Measurements from ENCODE around the gene DOCK10. TPM values are rescaled to one million over a fixed set of nuclear protein-coding genes. Genes with fewer than 3 reads are reported as not detected.
A peak's percentile ranks its signal among the peaks of the same experiment; 100 is the strongest.

Gene DOCK10
- total RNA-seq, 1 experiment from 2014 or later: 28.9 TPM

DNA sequence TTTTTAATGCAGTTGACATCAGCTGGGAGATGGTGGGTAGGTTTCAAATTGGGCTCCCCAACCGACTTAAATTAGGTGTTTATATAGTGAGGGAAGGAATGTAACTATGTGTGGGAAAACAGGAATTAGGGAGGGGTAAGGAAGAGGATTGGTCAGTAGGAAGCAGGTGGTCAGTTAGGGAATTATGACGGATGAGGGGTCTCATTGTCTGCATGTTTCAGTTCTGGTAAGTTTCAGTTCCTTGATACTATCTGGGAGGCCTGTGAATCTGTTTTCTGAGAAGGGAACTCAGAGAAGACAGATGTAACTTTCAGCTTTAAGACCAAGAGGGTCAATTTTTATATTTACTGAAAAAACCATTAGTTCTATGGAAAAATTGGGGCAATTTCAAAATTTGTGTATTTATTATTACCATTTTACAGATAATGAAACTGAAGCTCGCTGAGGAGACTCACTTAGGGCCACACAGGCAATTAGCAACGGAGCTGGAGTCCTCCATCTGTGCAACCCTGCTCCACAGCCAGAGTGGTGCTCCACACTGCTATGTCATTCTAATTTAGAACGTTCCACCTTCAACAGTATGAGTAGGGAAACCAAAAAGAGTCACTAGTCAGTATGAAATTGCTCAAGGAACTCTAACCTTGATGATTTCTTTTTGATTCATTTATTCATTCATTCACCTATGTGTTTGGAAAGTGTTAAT, 290.1 kb downstream of the DOCK10 start:
- no peak for DNase-seq
- no peaks in the 10 kb centered on the region for H3K79me2 ChIP-seq (ENCODE audit: low read depth)
- no peaks in the 10 kb centered on the region for H3F3A ChIP-seq (ENCODE audit: insufficient read depth, low read depth)
- H3K4me2 ChIP-seq: no peak overlapping the region
- BruUV-seq (replicated peaks): no TSS peak
- H2AFZ ChIP-seq: 0 out of 2 replicates have a peak overlapping the region, but pooled peaks have one; percentile 13
- POLR2A ChIA-PET (ENCODE audit: unreplicated experiment): no interaction called here
- H3K4me3 ChIP-seq: no peak overlapping the region
- 0 out of 2 replicates have a peak, but pooled peaks cover 3% of the 10 kb centered on the region for H3K9me3 ChIP-seq (ENCODE audit: insufficient read depth, low read depth)
- H3K27me3 ChIP-seq (ENCODE audit: insufficient read depth, low read depth): no peaks in the 10 kb centered on the region
- H3K36me3 ChIP-seq (ENCODE audit: low read depth): no peaks in the 10 kb centered on the region
- CTCF ChIA-PET: no interaction called here
- no peaks in the 10 kb centered on the region for H3K4me1 ChIP-seq (replicated peaks; ENCODE audit: insufficient read depth)
- intact Hi-C loops (cut with micrococcal nuclease; ENCODE audit: unreplicated experiment): no loop called here
- no peaks in the 10 kb centered on the region for H3K9me2 ChIP-seq (ENCODE audit: insufficient read depth)
- no peaks in the 10 kb centered on the region for H4K20me1 ChIP-seq (ENCODE audit: insufficient read depth)
- no peak for TF ChIP-seq EZH2 (IDR thresholded peaks at IDR 0.05; ENCODE audit: low read depth)
- TF ChIP-seq, protein P1, sequence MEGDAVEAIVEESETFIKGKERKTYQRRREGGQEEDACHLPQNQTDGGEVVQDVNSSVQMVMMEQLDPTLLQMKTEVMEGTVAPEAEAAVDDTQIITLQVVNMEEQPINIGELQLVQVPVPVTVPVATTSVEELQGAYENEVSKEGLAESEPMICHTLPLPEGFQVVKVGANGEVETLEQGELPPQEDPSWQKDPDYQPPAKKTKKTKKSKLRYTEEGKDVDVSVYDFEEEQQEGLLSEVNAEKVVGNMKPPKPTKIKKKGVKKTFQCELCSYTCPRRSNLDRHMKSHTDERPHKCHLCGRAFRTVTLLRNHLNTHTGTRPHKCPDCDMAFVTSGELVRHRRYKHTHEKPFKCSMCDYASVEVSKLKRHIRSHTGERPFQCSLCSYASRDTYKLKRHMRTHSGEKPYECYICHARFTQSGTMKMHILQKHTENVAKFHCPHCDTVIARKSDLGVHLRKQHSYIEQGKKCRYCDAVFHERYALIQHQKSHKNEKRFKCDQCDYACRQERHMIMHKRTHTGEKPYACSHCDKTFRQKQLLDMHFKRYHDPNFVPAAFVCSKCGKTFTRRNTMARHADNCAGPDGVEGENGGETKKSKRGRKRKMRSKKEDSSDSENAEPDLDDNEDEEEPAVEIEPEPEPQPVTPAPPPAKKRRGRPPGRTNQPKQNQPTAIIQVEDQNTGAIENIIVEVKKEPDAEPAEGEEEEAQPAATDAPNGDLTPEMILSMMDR (conservative IDR thresholded peaks at IDR 0.05): no peak
- H3K27ac ChIP-seq: no peak overlapping the region

- Histone ChIP-seq H3K36me3 (ENCODE audit: low read depth) (no peaks in the 10 kb centered on the region), H4K20me1 (ENCODE audit: insufficient read depth) (no peaks in the 10 kb centered on the region), H3K27me3 (ENCODE audit: insufficient read depth, low read depth) (no peaks in the 10 kb centered on the region), H3K4me1 (replicated peaks; ENCODE audit: insufficient read depth) (no peaks in the 10 kb centered on the region), H3K79me2 (ENCODE audit: low read depth) (no peaks in the 10 kb centered on the region), H2AFZ (no peak overlapping the region), H3K4me2 (no peak overlapping the region), H3K27ac (no peak overlapping the region), H3F3A (ENCODE audit: insufficient read depth, low read depth) (no peaks in the 10 kb centered on the region), H3K4me3 (no peak overlapping the region), H3K9me3 (ENCODE audit: insufficient read depth, low read depth) (no peaks in the 10 kb centered on the region), H3K9me2 (ENCODE audit: insufficient read depth) (no peaks in the 10 kb centered on the region)
- ChIA-PET CTCF (no interaction called here), POLR2A (ENCODE audit: unreplicated experiment) (no interaction called here)
- intact Hi-C loops (cut with micrococcal nuclease; ENCODE audit: unreplicated experiment): no loop called here
- DNase-seq: no peak
- no TSS peak for BruUV-seq (replicated peaks)
- TF ChIP-seq, protein P1 (conservative IDR thresholded peaks at IDR 0.05): peak; percentile 59
- TF ChIP-seq EZH2 (IDR thresholded peaks at IDR 0.05; ENCODE audit: low read depth): no peak
Measured at GRCh38 chr2:224749136-224749535, 293.1 kb downstream of the DOCK10 start.

GRCh38 chr2:224747765-224748164, 294.5 kb downstream of the DOCK10 start:
- ChIA-PET POLR2A (ENCODE audit: unreplicated experiment) (no interaction called here), CTCF (no interaction called here)
- H3K36me3 ChIP-seq (ENCODE audit: low read depth): no peaks in the 10 kb centered on the region
- intact Hi-C loops (cut with micrococcal nuclease; ENCODE audit: unreplicated experiment): no loop called here
- H3F3A ChIP-seq (ENCODE audit: insufficient read depth, low read depth): no peaks in the 10 kb centered on the region
- no peaks in the 10 kb centered on the region for H3K79me2 ChIP-seq (ENCODE audit: low read depth)
- H4K20me1 ChIP-seq (ENCODE audit: insufficient read depth): no peaks in the 10 kb centered on the region
- no peak overlapping the region for H3K4me3 ChIP-seq
- H3K4me2 ChIP-seq: no peak overlapping the region
- H3K4me1 ChIP-seq (replicated peaks; ENCODE audit: insufficient read depth): no peaks in the 10 kb centered on the region
- H3K9me3 ChIP-seq (ENCODE audit: insufficient read depth, low read depth): peaks cover 4% of the 10 kb centered on the region; the same call in 1 of the 2 replicates
- H2AFZ ChIP-seq: no peak overlapping the region
- DNase-seq: no peak
- no peak overlapping the region for H3K27ac ChIP-seq
- H3K9me2 ChIP-seq (ENCODE audit: insufficient read depth): no peaks in the 10 kb centered on the region
- no TSS peak for BruUV-seq (replicated peaks)
- TF ChIP-seq, protein P1 (conservative IDR thresholded peaks at IDR 0.05): no peak
- TF ChIP-seq EZH2 (IDR thresholded peaks at IDR 0.05; ENCODE audit: low read depth): no peak
- H3K27me3 ChIP-seq (ENCODE audit: insufficient read depth, low read depth): no peaks in the 10 kb centered on the region

Measured in PC-9 (cell line).